IMR-90 (cell line): ENCODE results near the gene CTAGE6. TPM values are rescaled to one million over a fixed set of nuclear protein-coding genes. Genes with fewer than 3 reads are reported as not detected.
"Not testable (repeated sequence)": the region's sequence is repeated elsewhere in the genome, so short reads cannot be mapped to it uniquely, and the experiment has no call there.

ENCODE experiments used
- ATAC-seq: fragments of 200-7000 bp; cut with Tn5 transposase; 2 replicates; pipeline ENCODE4 v1.9.1; 2020; ENCODE audit warnings: low read depth, mild to moderate bottlenecking, moderate library complexity
- BruUV-seq: library from RNA; stranded (reverse); fragments of 400-500 nt; replicated peaks from 2 replicates; lab custom pipeline; 2021; lab: Mats Ljungman, UMichigan
- CTCF ChIA-PET: fragments of 300-600 bp; formaldehyde crosslinking; extraction: SDS; loops from one replicate; lab custom pipeline; 2021; ENCODE audit warnings: antibody characterized with exemption; lab: Yijun Ruan, JAX
- POLR2A ChIA-PET: fragments of 300-600 bp; sonication (Branson Sonifier 250); formaldehyde crosslinking; loops from one replicate; lab custom pipeline; 2022; ENCODE audit warnings: antibody characterized with exemption; ENCODE audit not compliant: unreplicated experiment; lab: Charles Lee
- DNase-seq: peaks from one replicate; pipeline ENCODE4 v3.0.0; 2013
- H2AFZ ChIP-seq: replicated peaks from 2 replicates; pipeline ENCODE3; 2013; ENCODE audit warnings: low read length, mild to moderate bottlenecking; ENCODE audit not compliant: poor library complexity
- H2AK5ac ChIP-seq: 2 replicates; pipeline ENCODE4 v1.6.1; 2013; ENCODE audit warnings: low read depth, low read length, inconsistent platforms
- H2AK9ac ChIP-seq: replicated peaks from 2 replicates; pipeline ENCODE3; 2013; ENCODE audit warnings: mild to moderate bottlenecking, low read depth, low read length, moderate library complexity; ENCODE audit not compliant: poor library complexity
- H2BK120ac ChIP-seq: 2 replicates; pipeline ENCODE4 v1.6.1; 2013; ENCODE audit warnings: low read depth, low read length, inconsistent platforms
- H2BK15ac ChIP-seq: 3 replicates; pipeline ENCODE4 v1.6.1; 2013; ENCODE audit warnings: low read depth, low read length, inconsistent platforms
- H2BK20ac ChIP-seq: 2 replicates; pipeline ENCODE4 v1.6.1; 2013; ENCODE audit warnings: low read depth, mild to moderate bottlenecking, inconsistent platforms, low read length, moderate library complexity
- H2BK5ac ChIP-seq: 2 replicates; pipeline ENCODE4 v1.6.1; 2013; ENCODE audit warnings: mild to moderate bottlenecking, low read depth, low read length, inconsistent platforms; ENCODE audit not compliant: poor library complexity, severe bottlenecking
- H3K14ac ChIP-seq: replicated peaks from 2 replicates; pipeline ENCODE4 v1.6.1; 2013; ENCODE audit warnings: low read depth, low read length, inconsistent platforms
- H3K18ac ChIP-seq: 2 replicates; pipeline ENCODE4 v1.6.1; 2013; ENCODE audit warnings: low read depth, low read length, control low read depth
- H3K23ac ChIP-seq: 2 replicates; pipeline ENCODE4 v1.6.1; 2013; ENCODE audit warnings: low read depth, low read length, inconsistent platforms
- H3K27ac ChIP-seq: 2 replicates; pipeline ENCODE4 v1.5.1; 2013; ENCODE audit warnings: mild to moderate bottlenecking, control low read depth, low read length; ENCODE audit not compliant: insufficient read depth
- H3K27me3 ChIP-seq: 2 replicates; pipeline ENCODE4 v1.6.1; 2013; ENCODE audit warnings: low read length; ENCODE audit not compliant: control insufficient read depth, insufficient read depth
- H3K36me3 ChIP-seq: 2 replicates; pipeline ENCODE4 v1.6.1; 2013; ENCODE audit warnings: low read length, mixed read lengths; ENCODE audit not compliant: control insufficient read depth, insufficient read depth
- H3K4ac ChIP-seq: 2 replicates; pipeline ENCODE4 v1.6.1; 2013; ENCODE audit warnings: low read depth, low read length, inconsistent platforms
- H3K4me1 ChIP-seq: 2 replicates; pipeline ENCODE4 v1.6.1; 2013; ENCODE audit warnings: low read length, mixed read lengths; ENCODE audit not compliant: control insufficient read depth, insufficient read depth
- H3K4me2 ChIP-seq: 2 replicates; pipeline ENCODE4 v1.6.1; 2013; ENCODE audit warnings: low read depth, mild to moderate bottlenecking, control low read depth, low read length, moderate library complexity
- H3K4me3 ChIP-seq: 2 replicates; pipeline ENCODE4 v1.5.1; 2013; ENCODE audit warnings: low read depth, mild to moderate bottlenecking, control low read depth, low read length, moderate library complexity; ENCODE audit not compliant: insufficient read depth
- H3K56ac ChIP-seq: 2 replicates; pipeline ENCODE4 v1.6.1; 2013; ENCODE audit warnings: low read length, inconsistent platforms; ENCODE audit not compliant: insufficient read depth; ENCODE audit errors: extremely low read depth
- H3K79me1 ChIP-seq, 2 experiments: 2 replicates each; pipeline ENCODE4 v1.6.1; 2013; ENCODE audit warnings: low read length in 2 of 2, inconsistent platforms in 1 of 2, low read depth in 1 of 2
- H3K9ac ChIP-seq: 2 replicates; pipeline ENCODE4 v1.6.1; 2013; ENCODE audit warnings: low read depth, low read length, control low read depth
- H3K9me1 ChIP-seq: 2 replicates; pipeline ENCODE4 v1.6.1; 2013; ENCODE audit warnings: low read length, inconsistent platforms; ENCODE audit not compliant: insufficient read depth
- H3K9me3 ChIP-seq: 2 replicates; pipeline ENCODE4 v1.6.1; 2013; ENCODE audit warnings: low read length; ENCODE audit not compliant: control insufficient read depth, insufficient read depth
- H4K20me1 ChIP-seq: 2 replicates; pipeline ENCODE4 v1.6.1; 2013; ENCODE audit warnings: low read length, inconsistent platforms; ENCODE audit not compliant: insufficient read depth
- H4K5ac ChIP-seq: 2 replicates; pipeline ENCODE4 v1.6.1; 2013; ENCODE audit warnings: mild to moderate bottlenecking, low read depth, low read length, control low read depth
- H4K8ac ChIP-seq, 2 experiments: 2 replicates each; pipeline ENCODE4 v1.6.1; 2013; ENCODE audit warnings: low read depth in 2 of 2, low read length in 2 of 2, control low read depth in 1 of 2, inconsistent platforms in 1 of 2
- H4K91ac ChIP-seq: 2 replicates; pipeline ENCODE4 v1.6.1; 2013; ENCODE audit warnings: low read depth, low read length, inconsistent platforms; ENCODE audit not compliant: insufficient read depth
- WGBS, 2 experiments: methylation state at CpG; one replicate each; pipeline versions ENCODE4 v1.1.5 to v1.1.7; 2013; ENCODE audit warnings: missing lambda C conversion rate in 2 of 2; ENCODE audit not compliant: insufficient read length in 1 of 2; ENCODE audit errors: extremely low coverage in 2 of 2; 5-methylcytosine and 5-hydroxymethylcytosine counted together
- dilution Hi-C: fragments of 300-500 bp; cut with HindIII; formaldehyde crosslinking; loops from one replicate; pipeline ENCODE4 v1.14.3; 2018; ENCODE audit warnings: low sequenced_read_pairs; ENCODE audit not compliant: unreplicated experiment
- in situ Hi-C: fragments of 300-500 bp; cut with MboI; formaldehyde crosslinking; loops from 3 replicates; pipeline ENCODE4 v1.14.3; 2019; ENCODE audit warnings: low sequenced_read_pairs, inconsistent platforms, mixed read lengths
- intact Hi-C: fragments of 100-400 bp; cut with micrococcal nuclease; formaldehyde crosslinking; loops from 2 replicates; pipeline ENCODE4 v1.10.0; 2022
- polyA plus RNA-seq, 3 experiments: library from polyadenylated mRNA; depleted of rRNA; stranded (reverse); fragments of >200 nt; gene quantifications; 2 replicates each; pipeline ENCODE4 v1.2.3, GENCODE V29; 2012; ENCODE audit warnings: low replicate concordance in 1 of 3
- total RNA-seq: library from RNA; depleted of rRNA; stranded (reverse); fragments of >200 nt; gene quantifications from 2 replicates; pipeline ENCODE4 v1.2.3, GENCODE V29; 2012

The CTAGE6 gene
- total and polyA plus RNA-seq, 2 of the 4 experiments (the other 2 are of a cell fraction): 0.10 to 0.18 TPM

- dilution Hi-C loops, H2AK5ac ChIP-seq, H3K23ac ChIP-seq, H2BK5ac ChIP-seq, H3K27ac ChIP-seq, H3K14ac ChIP-seq, H3K9me1 ChIP-seq, H4K20me1 ChIP-seq, H3K4me2 ChIP-seq, intact Hi-C loops, H3K4ac ChIP-seq, H2BK15ac ChIP-seq, in situ Hi-C loops, POLR2A ChIA-PET, H3K18ac ChIP-seq, H3K4me1 ChIP-seq, H3K9ac ChIP-seq, H3K4me3 ChIP-seq, BruUV-seq, H3K27me3 ChIP-seq, H3K56ac ChIP-seq, H4K91ac ChIP-seq, H2BK20ac ChIP-seq, H3K79me1 ChIP-seq, DNase-seq, H2AK9ac ChIP-seq, H2AFZ ChIP-seq, H3K36me3 ChIP-seq, CTCF ChIA-PET, H4K8ac ChIP-seq, H2BK120ac ChIP-seq, H4K5ac ChIP-seq, H3K9me3 ChIP-seq: not testable (repeated sequence)
- no CpG with 5 or more reads among the region's 2 CpGs for WGBS, 2 experiments
- ATAC-seq: peak; percentile 95
These were observed 38.2 kb upstream of the CTAGE6 start for GRCh38 chr7:143795653-143796052.

- H4K8ac ChIP-seq, H3K4me2 ChIP-seq, H3K79me1 ChIP-seq, H3K4me1 ChIP-seq, CTCF ChIA-PET, H2AK5ac ChIP-seq, H3K36me3 ChIP-seq, H3K27me3 ChIP-seq, H2AK9ac ChIP-seq, H2BK15ac ChIP-seq, H2BK120ac ChIP-seq, H3K9ac ChIP-seq, H3K23ac ChIP-seq, intact Hi-C loops, POLR2A ChIA-PET, in situ Hi-C loops, H3K4ac ChIP-seq, DNase-seq, H3K27ac ChIP-seq, H3K14ac ChIP-seq, H4K91ac ChIP-seq, dilution Hi-C loops, H2AFZ ChIP-seq, H3K18ac ChIP-seq, BruUV-seq, H2BK5ac ChIP-seq, ATAC-seq, H4K20me1 ChIP-seq, H2BK20ac ChIP-seq, H4K5ac ChIP-seq, H3K9me1 ChIP-seq, H3K56ac ChIP-seq, H3K9me3 ChIP-seq, H3K4me3 ChIP-seq: not testable (repeated sequence)
- no CpG with 5 or more reads among the region's 2 CpGs for WGBS, 2 experiments
These were observed 35.1 kb upstream of the CTAGE6 start for GRCh38 chr7:143792633-143793032.
